Keratinocyte (primary cell): ENCODE results near the gene PIAS1.

ENCODE experiments used
- CTCF ChIP-seq, 3 experiments: IDR thresholded peaks in 1 of 3; conservative IDR thresholded peaks in 1 of 3; optimal IDR thresholded peaks in 1 of 3; 2 replicates in 2 of 3; 3 replicates in 1 of 3; pipeline versions ENCODE3 to v1.5.1; 2011; ENCODE audit warnings: low read length in 3 of 3, mild to moderate bottlenecking in 3 of 3, moderate library complexity in 2 of 3, control low read depth in 1 of 3, inconsistent platforms in 1 of 3; ENCODE audit not compliant: insufficient read depth in 2 of 3; ENCODE audit errors: extremely low read depth in 1 of 3
- EZH2 ChIP-seq: IDR thresholded peaks from one replicate; pipeline ENCODE4 v1.6.1; 2012; ENCODE audit warnings: inconsistent platforms, mild to moderate bottlenecking, low read length, moderate library complexity

GRCh38 chr15:68209272-68209671 is 155.2 kb downstream of the PIAS1 start:
- TF ChIP-seq CTCF (optimal IDR thresholded peaks at IDR 0.05 in 1 of 3, IDR thresholded peaks at IDR 0.05 in 1 of 3, conservative IDR thresholded peaks at IDR 0.05 in 1 of 3; ENCODE audit: extremely low read depth in 1 of 3, insufficient read depth in 2 of 3, low read length in 3 of 3) (no peak), EZH2 (no peak)
